Hepatocyte (in vitro differentiated cells): ENCODE results near the gene STARD7. TPM values are rescaled to one million over a fixed set of nuclear protein-coding genes. Genes with fewer than 3 reads are reported as not detected.
"Not testable (repeated sequence)": the region's sequence is repeated elsewhere in the genome, so short reads cannot be mapped to it uniquely, and the experiment has no call there.

ENCODE experiments used
- DNase-seq: peaks from one replicate; pipeline ENCODE4 v3.0.0-alpha.2; 2016; ENCODE audit warnings: low spot score
- H2AFZ ChIP-seq: fragments of 200-600 bp; sonication (generic); 2 replicates; pipeline ENCODE4 v1.6.0; 2016; ENCODE audit warnings: antibody characterized with exemption, mild to moderate bottlenecking
- H3K27ac ChIP-seq: fragments of 200-600 bp; sonication (generic); 2 replicates; pipeline ENCODE4 v1.5.1; 2016; ENCODE audit warnings: mild to moderate bottlenecking
- H3K27me3 ChIP-seq: fragments of 200-600 bp; sonication (generic); 2 replicates; pipeline ENCODE4 v1.6.1; 2016
- H3K36me3 ChIP-seq: fragments of 200-600 bp; sonication (generic); replicated peaks from 2 replicates; pipeline ENCODE4 v1.5.1; 2016; ENCODE audit warnings: low read depth; ENCODE audit not compliant: insufficient read depth
- H3K4me1 ChIP-seq: fragments of 200-600 bp; sonication (generic); 2 replicates; pipeline ENCODE4 v1.5.1; 2016; ENCODE audit warnings: mild to moderate bottlenecking, moderate library complexity; ENCODE audit not compliant: insufficient read depth
- H3K4me2 ChIP-seq: fragments of 200-600 bp; sonication (generic); 2 replicates; pipeline ENCODE4 v1.6.0; 2016
- H3K4me3 ChIP-seq: fragments of 200-600 bp; sonication (generic); 2 replicates; pipeline ENCODE4 v1.5.1; 2016; ENCODE audit warnings: mild to moderate bottlenecking
- H3K79me2 ChIP-seq: fragments of 200-600 bp; sonication (generic); 2 replicates; pipeline ENCODE4 v1.6.0; 2017; ENCODE audit warnings: mild to moderate bottlenecking
- H3K9me2 ChIP-seq: fragments of 200-600 bp; sonication (generic); replicated peaks from 2 replicates; pipeline ENCODE4 v1.6.0; 2017; ENCODE audit warnings: mild to moderate bottlenecking; ENCODE audit not compliant: insufficient read depth
- H3K9me3 ChIP-seq: fragments of 200-600 bp; sonication (generic); 2 replicates; pipeline ENCODE4 v1.5.1; 2016; ENCODE audit warnings: low read depth, mild to moderate bottlenecking
- H4K20me1 ChIP-seq: fragments of 200-600 bp; sonication (generic); 2 replicates; pipeline ENCODE4 v1.6.0; 2016; ENCODE audit warnings: mild to moderate bottlenecking; ENCODE audit not compliant: insufficient read depth, poor library complexity, severe bottlenecking
- CTCF ChIP-seq: fragments of 200-600 bp; sonication (generic); IDR thresholded peaks from 2 replicates; pipeline ENCODE4 v1.5.1; 2016; ENCODE audit warnings: antibody characterized with exemption, mild to moderate bottlenecking; ENCODE audit not compliant: poor library complexity
- EZH2 ChIP-seq: fragments of 200-600 bp; sonication (generic); IDR thresholded peaks from 2 replicates; pipeline ENCODE4 v1.6.1; 2016; ENCODE audit warnings: antibody characterized with exemption, mild to moderate bottlenecking, borderline replicate concordance
- EZH2phosphoT487 ChIP-seq: fragments of 200-600 bp; sonication (generic); IDR thresholded peaks from one replicate; pipeline ENCODE4 v1.6.1; 2018; ENCODE audit warnings: antibody characterized with exemption, mild to moderate bottlenecking, low read depth, moderate library complexity; ENCODE audit not compliant: unreplicated experiment, severe bottlenecking
- WGBS: methylation state at CpG from one replicate; pipeline ENCODE4 v1.1.6; 2016; ENCODE audit warnings: low lambda C conversion rate; ENCODE audit errors: missing lambda C conversion rate; 5-methylcytosine and 5-hydroxymethylcytosine counted together
- polyA plus RNA-seq: library from polyadenylated mRNA; unstranded; fragments of >200 nt; fragmentation: Nextera tagmentation; extraction: Ambion mirVana; gene quantifications from 2 replicates; pipeline ENCODE4 v1.2.1, GENCODE V29; 2016
- total RNA-seq: library from RNA; depleted of rRNA; stranded (reverse); fragments of >200 nt; gene quantifications from 2 replicates; pipeline ENCODE4 v1.2.3, GENCODE V29; 2014

STARD7 gene
- total and polyA plus RNA-seq, 2 experiments from 2014 or later: 101 to 138 TPM

DNA sequence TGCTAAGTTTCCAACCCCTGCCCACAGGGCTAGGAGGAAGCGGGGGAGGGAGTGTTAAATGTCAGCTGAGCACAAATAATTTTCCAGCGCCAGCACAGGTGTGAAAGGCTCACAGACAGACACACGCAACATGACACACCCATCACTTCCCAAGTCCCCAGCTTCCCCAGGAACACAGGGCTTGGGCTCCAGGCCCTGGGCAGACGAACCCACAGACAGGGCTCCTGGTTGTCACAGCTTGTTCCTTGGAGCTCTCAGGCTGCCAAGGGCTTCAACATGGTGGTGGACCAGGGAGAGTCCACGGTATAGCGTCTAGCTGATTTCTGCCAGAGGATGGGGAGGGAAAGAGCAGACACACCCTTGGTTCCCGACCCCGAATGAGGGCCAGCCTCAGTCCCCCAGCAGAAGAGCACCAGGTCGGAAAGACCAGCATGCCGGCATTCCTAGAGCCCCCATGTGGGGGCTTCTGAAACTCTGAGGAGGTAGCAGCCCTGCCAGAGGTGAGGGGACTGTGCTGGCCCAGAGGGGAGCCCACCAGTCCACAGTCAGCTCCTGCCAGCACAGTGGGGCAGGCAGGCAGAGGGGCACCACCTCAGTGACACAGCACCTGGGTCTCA is 65.3 kb downstream of the STARD7 start:
- H3K4me1 ChIP-seq: peaks cover 15% of the 10 kb centered on the region
- no peaks in the 10 kb centered on the region for H3K27me3 ChIP-seq
- H2AFZ ChIP-seq: no peak overlapping the region
- TF ChIP-seq EZH2phosphoT487: no peak
- TF ChIP-seq EZH2: no peak
- TF ChIP-seq CTCF: no peak
- H4K20me1 ChIP-seq: no peaks in the 10 kb centered on the region
- H3K4me2 ChIP-seq: no peak overlapping the region
- WGBS: 90% methylated on average over 10 of the region's 10 CpGs
- no peak overlapping the region for H3K27ac ChIP-seq
- no peaks in the 10 kb centered on the region for H3K79me2 ChIP-seq
- no peaks in the 10 kb centered on the region for H3K36me3 ChIP-seq
- H3K9me2 ChIP-seq: no peaks in the 10 kb centered on the region
- DNase-seq: no peak
- no peak overlapping the region for H3K4me3 ChIP-seq
- no peaks in the 10 kb centered on the region for H3K9me3 ChIP-seq

- no peak overlapping the region for H2AFZ ChIP-seq
- 88% methylated on average over 26 of the region's 26 CpGs for WGBS
- no peak overlapping the region for H3K4me3 ChIP-seq
- DNase-seq: no peak
- no peaks in the 10 kb centered on the region for H3K9me3 ChIP-seq
- H3K9me2 ChIP-seq: no peaks in the 10 kb centered on the region
- no peaks in the 10 kb centered on the region for H3K36me3 ChIP-seq
- H3K79me2 ChIP-seq: no peaks in the 10 kb centered on the region
- TF ChIP-seq EZH2 (no peak), EZH2phosphoT487 (no peak)
- no peak overlapping the region for H3K4me2 ChIP-seq
- H4K20me1 ChIP-seq: no peaks in the 10 kb centered on the region
- peaks cover 9% of the 10 kb centered on the region for H3K4me1 ChIP-seq
- no peak overlapping the region for H3K27ac ChIP-seq
- H3K27me3 ChIP-seq: no peaks in the 10 kb centered on the region
These were observed 66.2 kb downstream of the STARD7 start for GRCh38 chr2:96142217-96143113.

DNA sequence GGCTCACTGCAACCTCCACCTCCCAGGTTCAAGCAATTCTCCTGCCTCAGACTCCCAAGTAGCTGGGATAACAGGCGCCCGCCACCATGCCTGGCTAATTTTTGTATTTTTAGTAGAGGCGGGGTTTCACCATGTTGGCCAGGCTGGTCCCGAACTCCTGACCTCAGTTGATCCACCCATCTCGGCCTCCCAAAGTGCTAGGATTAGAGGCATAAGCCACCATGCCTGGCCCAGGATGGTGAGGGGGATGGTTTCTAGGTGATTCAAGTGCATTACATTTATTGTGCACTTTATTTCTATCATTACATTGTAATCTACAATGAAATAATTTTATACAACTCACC is 67.0 kb downstream of the STARD7 start:
- not testable (repeated sequence) for H4K20me1 ChIP-seq, H3K79me2 ChIP-seq, H3K36me3 ChIP-seq, H3K27ac ChIP-seq, H3K9me3 ChIP-seq, H3K9me2 ChIP-seq, H3K27me3 ChIP-seq, DNase-seq, H2AFZ ChIP-seq, H3K4me3 ChIP-seq, H3K4me2 ChIP-seq, H3K4me1 ChIP-seq
- 93% methylated on average over 5 of the region's 5 CpGs for whole genome bisulfite sequencing

- H4K20me1 ChIP-seq: no peaks in the 10 kb centered on the region
- no peaks in the 10 kb centered on the region for H3K36me3 ChIP-seq
- H3K27ac ChIP-seq: no peak overlapping the region
- no peak overlapping the region for H3K4me2 ChIP-seq
- H3K9me3 ChIP-seq: no peaks in the 10 kb centered on the region
- H3K27me3 ChIP-seq: no peaks in the 10 kb centered on the region
- 92% methylated on average over 13 of the region's 13 CpGs for WGBS
- no peak for DNase-seq
- H3K4me1 ChIP-seq: peaks cover 8% of the 10 kb centered on the region
- no peaks in the 10 kb centered on the region for H3K9me2 ChIP-seq
- H3K79me2 ChIP-seq: no peaks in the 10 kb centered on the region
- no peak overlapping the region for H3K4me3 ChIP-seq
- no peak for TF ChIP-seq CTCF
- TF ChIP-seq EZH2phosphoT487: no peak
- TF ChIP-seq EZH2: no peak
- H2AFZ ChIP-seq: no peak overlapping the region
These were observed 67.5 kb downstream of the STARD7 start for GRCh38 chr2:96140941-96141623.
